Type B pancreatic cell (in vitro differentiated cells): Measurements from ENCODE around the gene EFHC2. TPM values are rescaled to one million over a fixed set of nuclear protein-coding genes. Genes with fewer than 3 reads are reported as not detected.

ENCODE experiments used
- DNase-seq: peaks from one replicate; pipeline ENCODE4 v3.0.0; 2021; ENCODE audit warnings: mixed read lengths; ENCODE audit not compliant: unreplicated experiment; ENCODE audit errors: extremely low spot score
- H3K27ac Mint-ChIP-seq: 2 replicates; pipeline ENCODE4 v1.8.0; 2021; ENCODE audit warnings: mild to moderate bottlenecking, mixed read lengths
- H3K27me3 Mint-ChIP-seq: 2 replicates; pipeline ENCODE4 v1.8.0; 2021; ENCODE audit warnings: mixed read lengths
- H3K36me3 Mint-ChIP-seq: 2 replicates; pipeline ENCODE4 v1.8.0; 2021; ENCODE audit warnings: mixed read lengths
- H3K4me1 Mint-ChIP-seq: one replicate; pipeline ENCODE4 v1.8.0; 2021; ENCODE audit warnings: mixed read lengths; ENCODE audit not compliant: unreplicated experiment
- H3K4me3 Mint-ChIP-seq: 2 replicates; pipeline ENCODE4 v1.8.0; 2021; ENCODE audit warnings: mild to moderate bottlenecking, mixed read lengths
- H3K9me3 Mint-ChIP-seq: 2 replicates; pipeline ENCODE4 v1.8.0; 2021; ENCODE audit warnings: mixed read lengths
- CTCF ChIP-seq: fragments of 200-600 bp; sonication (generic); conservative IDR thresholded peaks from 2 replicates; pipeline ENCODE4 v1.5.0; 2021; ENCODE audit warnings: antibody characterized with exemption, mild to moderate bottlenecking
- total RNA-seq: library from RNA; stranded (reverse); gene quantifications from 2 replicates; pipeline ENCODE4 v1.2.1, GENCODE V29; 2021; ENCODE audit warnings: low replicate concordance

The EFHC2 gene
- total RNA-seq, 1 donor from 2014 or later: 2.1 TPM

GRCh38 chrX:44310227-44310626, 33.2 kb downstream of the EFHC2 start:
- Mint-ChIP-seq H3K4me3 (no peak overlapping the region), H3K4me1 (no peaks in the 10 kb centered on the region), H3K27me3 (no peaks in the 10 kb centered on the region), H3K27ac (no peak overlapping the region), H3K9me3 (no peaks in the 10 kb centered on the region), H3K36me3 (no peaks in the 10 kb centered on the region)
- DNase-seq: no peak
- no peak for TF ChIP-seq CTCF

- Mint-ChIP-seq H3K9me3 (no peaks in the 10 kb centered on the region), H3K36me3 (no peaks in the 10 kb centered on the region), H3K4me1 (no peaks in the 10 kb centered on the region), H3K27ac (no peak overlapping the region), H3K27me3 (no peaks in the 10 kb centered on the region), H3K4me3 (no peak overlapping the region)
- no peak for DNase-seq
- TF ChIP-seq CTCF: no peak
Observed at GRCh38 chrX:44308869-44309268, 34.6 kb downstream of the EFHC2 start.

GRCh38 chrX:44306356-44306755, 37.1 kb downstream of the EFHC2 start:
- Mint-ChIP-seq H3K27ac (no peak overlapping the region), H3K4me1 (no peaks in the 10 kb centered on the region), H3K4me3 (no peak overlapping the region), H3K36me3 (no peaks in the 10 kb centered on the region), H3K9me3 (no peaks in the 10 kb centered on the region), H3K27me3 (no peaks in the 10 kb centered on the region)
- TF ChIP-seq CTCF: no peak
- DNase-seq: no peak

GRCh38 chrX:44305921-44306320, 37.6 kb downstream of the EFHC2 start:
- Mint-ChIP-seq H3K4me1 (no peaks in the 10 kb centered on the region), H3K4me3 (no peak overlapping the region), H3K9me3 (no peaks in the 10 kb centered on the region), H3K27me3 (no peaks in the 10 kb centered on the region), H3K27ac (no peak overlapping the region), H3K36me3 (no peaks in the 10 kb centered on the region)
- TF ChIP-seq CTCF: no peak
- DNase-seq: no peak

GRCh38 chrX:44303119-44303518, 40.4 kb downstream of the EFHC2 start:
- no peaks in the 10 kb centered on the region for H3K9me3 Mint-ChIP-seq
- no peak for TF ChIP-seq CTCF
- H3K4me1 Mint-ChIP-seq: no peaks in the 10 kb centered on the region
- DNase-seq: no peak
- no peaks in the 10 kb centered on the region for H3K27me3 Mint-ChIP-seq
- no peak overlapping the region for H3K4me3 Mint-ChIP-seq
- no peak overlapping the region for H3K27ac Mint-ChIP-seq
- no peaks in the 10 kb centered on the region for H3K36me3 Mint-ChIP-seq

- Mint-ChIP-seq H3K4me3 (no peak overlapping the region), H3K4me1 (no peaks in the 10 kb centered on the region), H3K27ac (no peak overlapping the region), H3K36me3 (no peaks in the 10 kb centered on the region), H3K27me3 (no peaks in the 10 kb centered on the region), H3K9me3 (no peaks in the 10 kb centered on the region)
- no peak for TF ChIP-seq CTCF
- no peak for DNase-seq
Observed at GRCh38 chrX:44299177-44299576, 44.3 kb downstream of the EFHC2 start.
